Measurements from ENCODE around the gene ERCC8.

DNA sequence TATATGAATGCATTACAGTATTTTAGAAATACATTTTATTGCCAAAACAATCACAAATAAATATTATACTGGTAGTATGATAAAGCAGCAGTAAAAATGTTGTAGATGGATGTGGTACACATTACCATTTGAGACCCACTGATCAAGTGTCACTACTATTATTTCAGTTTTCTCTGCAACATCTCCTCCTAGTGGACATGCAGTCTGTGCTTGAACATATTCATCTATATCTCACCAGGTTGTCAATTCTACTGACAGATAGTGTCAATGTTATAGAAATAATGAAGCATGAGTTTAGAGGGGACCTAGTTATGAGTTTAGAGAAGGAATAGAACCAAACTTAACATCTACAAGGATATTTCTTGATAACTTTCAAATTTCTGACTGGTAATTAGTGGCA, 61.6 kb downstream of the ERCC8 start:
- no peak for TF ChIP-seq USF2 (IDR thresholded peaks at IDR 0.05; ENCODE audit: borderline replicate concordance, low read depth, low read length)
- peak; percentile 47 to 58 (median 50); a peak in 5 of 6 replicates for TF ChIP-seq CTCF (IDR thresholded peaks at IDR 0.05 in 2 of 3, conservative IDR thresholded peaks at IDR 0.05 in 1 of 3; ENCODE audit: control insufficient read depth in 2 of 3, extremely low read depth in 1 of 3, insufficient read depth in 1 of 3, low read depth in 3 of 3, low read length in 3 of 3)
- no peak for TF ChIP-seq YY1 (IDR thresholded peaks at IDR 0.05; ENCODE audit: low read depth, low read length)
- no peak for TF ChIP-seq MAX (IDR thresholded peaks at IDR 0.05; ENCODE audit: low read depth, low read length)
- TF ChIP-seq STAT1 (conservative IDR thresholded peaks at IDR 0.05), result no peak
- no peak for TF ChIP-seq CBX5 (IDR thresholded peaks at IDR 0.05; ENCODE audit: low read depth)
- TF ChIP-seq RFX5 (IDR thresholded peaks at IDR 0.05; ENCODE audit: low read depth, low read length), result no peak
- TF ChIP-seq NRF1 (conservative IDR thresholded peaks at IDR 0.05; ENCODE audit: low read depth, low read length), result no peak
- TF ChIP-seq REST (IDR thresholded peaks at IDR 0.05; ENCODE audit: low read depth, low read length), result no peak
- no peak for TF ChIP-seq ZBTB33 (IDR thresholded peaks at IDR 0.05)
- TF ChIP-seq CBFB (IDR thresholded peaks at IDR 0.05; ENCODE audit: low read depth), result no peak
